Stimulated activated CD4-positive, alpha-beta T cell treated with anti-CD3 and anti-CD28 coated beads, Interleukin-12 subunit alpha, Interleukin-12 subunit beta, amount 100 ng/mL, for 24 hours (primary cell): ENCODE results near the gene CRYAB.

Experiments used
- DNase-seq, 2 experiments: peaks; one replicate each; pipeline ENCODE4 v3.0.0-alpha.2; 2020; ENCODE audit warnings: low read depth in 2 of 2

Gene CRYAB

GRCh38 chr11:111911563-111912401 lies at the start of gene CRYAB:
CRYAB (minus strand) TSS chr11:111911770; CDS start chr11:111911724, 46 bp downstream.
- no peak for DNase-seq

- no peak for DNase-seq
Measured at GRCh38 chr11:111960916-111961315, 49.3 kb upstream of the CRYAB start.

- no peak for DNase-seq
Measured at GRCh38 chr11:111957663-111958444, 46.3 kb upstream of the CRYAB start.

GRCh38 chr11:111954154-111954553 lies 42.6 kb upstream of the CRYAB start:
- no peak for DNase-seq

GRCh38 chr11:111951565-111951964 lies 40.0 kb upstream of the CRYAB start:
- no peak for DNase-seq

- DNase-seq = no peak
Measured at GRCh38 chr11:111949519-111950426, 38.2 kb upstream of the CRYAB start.

GRCh38 chr11:111947143-111947542 lies 35.6 kb upstream of the CRYAB start:
- DNase-seq = no peak

GRCh38 chr11:111946499-111946898 lies 34.9 kb upstream of the CRYAB start:
- no peak for DNase-seq

GRCh38 chr11:111945198-111945597 lies 33.6 kb upstream of the CRYAB start:
- DNase-seq = no peak

- no peak for DNase-seq
Measured at GRCh38 chr11:111944651-111945051, 33.1 kb upstream of the CRYAB start.

GRCh38 chr11:111944139-111944538 lies 32.6 kb upstream of the CRYAB start:
- DNase-seq = no peak

- DNase-seq = no peak
Measured at GRCh38 chr11:111942829-111943228, 31.3 kb upstream of the CRYAB start.

GRCh38 chr11:111941963-111942362 lies 30.4 kb upstream of the CRYAB start:
- no peak for DNase-seq

GRCh38 chr11:111939836-111940604 lies 28.4 kb upstream of the CRYAB start:
- DNase-seq = no peak

GRCh38 chr11:111938687-111939160 lies 27.2 kb upstream of the CRYAB start:
- no peak for DNase-seq

- no peak for DNase-seq
Measured at GRCh38 chr11:111937844-111938243, 26.3 kb upstream of the CRYAB start.

GRCh38 chr11:111937461-111937769 lies 25.8 kb upstream of the CRYAB start:
- no peak for DNase-seq

GRCh38 chr11:111936040-111936540 lies 24.5 kb upstream of the CRYAB start:
- no peak for DNase-seq

GRCh38 chr11:111935317-111936039 lies 23.9 kb upstream of the CRYAB start:
- no peak for DNase-seq

- DNase-seq = no peak
Measured at GRCh38 chr11:111934306-111934705, 22.7 kb upstream of the CRYAB start.
